ENCODE results near the gene SLC5A2.
"Not testable (repeated sequence)": the region's sequence is repeated elsewhere in the genome, so short reads cannot be mapped to it uniquely, and the experiment has no call there.

The SLC5A2 gene

GRCh38 chr16:31532896-31533295, 50.0 kb downstream of the SLC5A2 start:
- Histone ChIP-seq H3K36me3 (ENCODE audit: control insufficient read depth, insufficient read depth, low read length) (no peaks in the 10 kb centered on the region), H3K27ac (ENCODE audit: low read depth, low read length) (no peak overlapping the region), H3K4me3 (ENCODE audit: low read length) (no peak overlapping the region), H3K4me1 (ENCODE audit: control insufficient read depth, insufficient read depth, low read length) (peaks cover 3% of the 10 kb centered on the region), H3K27me3 (ENCODE audit: control insufficient read depth, insufficient read depth, low read length) (peaks cover 3% of the 10 kb centered on the region), H3K9ac (ENCODE audit: low read length) (no peak overlapping the region)

DNA sequence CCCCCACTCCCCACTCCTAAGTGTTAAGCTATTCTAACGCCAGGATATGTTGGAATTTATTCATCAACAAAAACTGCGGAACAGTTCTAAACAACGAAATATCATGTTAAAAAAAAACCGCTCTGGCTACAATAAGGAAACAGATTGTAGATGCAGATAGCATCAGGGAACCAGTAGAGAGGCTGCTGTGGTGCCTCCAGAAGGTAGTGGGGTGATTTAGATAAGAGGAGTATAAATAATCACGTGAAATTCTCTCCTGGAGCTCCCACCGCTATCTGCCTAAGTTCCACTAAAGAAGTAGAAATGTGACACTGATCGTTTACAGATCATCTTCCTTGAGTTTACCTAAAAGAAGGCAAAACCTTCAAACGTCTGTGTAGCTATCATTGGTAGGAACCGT, 52.8 kb downstream of the SLC5A2 start:
- no peaks in the 10 kb centered on the region for H3K4me1 ChIP-seq (ENCODE audit: control insufficient read depth, insufficient read depth, low read length)
- no peak overlapping the region for H3K9ac ChIP-seq (ENCODE audit: low read length)
- no peak overlapping the region for H3K4me3 ChIP-seq (ENCODE audit: low read length)
- H3K27me3 ChIP-seq (ENCODE audit: control insufficient read depth, insufficient read depth, low read length), result peaks cover 8% of the 10 kb centered on the region
- H3K36me3 ChIP-seq (ENCODE audit: control insufficient read depth, insufficient read depth, low read length), result no peaks in the 10 kb centered on the region
- no peak overlapping the region for H3K27ac ChIP-seq (ENCODE audit: low read depth, low read length)

- H3K27me3 ChIP-seq (ENCODE audit: control insufficient read depth, insufficient read depth, low read length), result peaks cover 8% of the 10 kb centered on the region
- no peak overlapping the region for H3K27ac ChIP-seq (ENCODE audit: low read depth, low read length)
- no peaks in the 10 kb centered on the region for H3K4me1 ChIP-seq (ENCODE audit: control insufficient read depth, insufficient read depth, low read length)
- H3K9ac ChIP-seq (ENCODE audit: low read length), result no peak overlapping the region
- no peak overlapping the region for H3K4me3 ChIP-seq (ENCODE audit: low read length)
- H3K36me3 ChIP-seq (ENCODE audit: control insufficient read depth, insufficient read depth, low read length), result no peaks in the 10 kb centered on the region
These were observed 54.0 kb downstream of the SLC5A2 start for GRCh38 chr16:31536804-31537361.

- Histone ChIP-seq H3K27ac (ENCODE audit: low read depth, low read length) (no peak overlapping the region), H3K36me3 (ENCODE audit: control insufficient read depth, insufficient read depth, low read length) (no peaks in the 10 kb centered on the region), H3K27me3 (ENCODE audit: control insufficient read depth, insufficient read depth, low read length) (peaks cover 8% of the 10 kb centered on the region), H3K9ac (ENCODE audit: low read length) (no peak overlapping the region), H3K4me3 (ENCODE audit: low read length) (peak overlapping the region; percentile 48), H3K4me1 (ENCODE audit: control insufficient read depth, insufficient read depth, low read length) (no peaks in the 10 kb centered on the region)
These were observed 54.7 kb downstream of the SLC5A2 start for GRCh38 chr16:31537362-31538242.

- H3K27ac ChIP-seq (ENCODE audit: low read depth, low read length); H3K36me3 ChIP-seq (ENCODE audit: control insufficient read depth, insufficient read depth, low read length); H3K9ac ChIP-seq (ENCODE audit: low read length); H3K27me3 ChIP-seq (ENCODE audit: control insufficient read depth, insufficient read depth, low read length); H3K4me1 ChIP-seq (ENCODE audit: control insufficient read depth, insufficient read depth, low read length); H3K4me3 ChIP-seq (ENCODE audit: low read length): not testable (repeated sequence)
These were observed 55.3 kb downstream of the SLC5A2 start for GRCh38 chr16:31538243-31538598.

DNA sequence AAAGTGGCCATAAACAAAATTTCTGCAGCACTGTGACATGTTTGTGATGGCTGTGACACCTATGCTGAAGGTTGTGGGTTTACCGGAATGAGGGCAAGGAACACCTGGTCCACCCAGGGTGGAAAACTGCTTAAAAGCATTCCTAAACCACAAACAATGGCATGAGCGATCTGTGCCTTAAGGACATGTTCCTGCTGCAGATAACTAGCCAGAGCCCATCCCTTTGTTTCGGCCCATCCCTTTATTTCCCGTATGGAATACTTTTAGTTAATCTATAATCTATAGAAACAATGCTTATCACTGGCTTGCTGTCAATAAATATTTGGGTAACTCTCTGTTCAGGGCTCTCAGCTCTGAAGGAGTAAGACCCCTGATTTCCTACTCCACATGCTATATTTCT, 56.8 kb downstream of the SLC5A2 start:
- H3K9ac ChIP-seq (ENCODE audit: low read length); H3K27ac ChIP-seq (ENCODE audit: low read depth, low read length); H3K4me1 ChIP-seq (ENCODE audit: control insufficient read depth, insufficient read depth, low read length); H3K4me3 ChIP-seq (ENCODE audit: low read length); H3K36me3 ChIP-seq (ENCODE audit: control insufficient read depth, insufficient read depth, low read length); H3K27me3 ChIP-seq (ENCODE audit: control insufficient read depth, insufficient read depth, low read length): not testable (repeated sequence)
